Measurements from ENCODE around the gene APBA3.
"Not testable (repeated sequence)": the region's sequence is repeated elsewhere in the genome, so short reads cannot be mapped to it uniquely, and the experiment has no call there.

The APBA3 gene

GRCh38 chr19:3771000-3771905 lies 9.8 kb upstream of the APBA3 start:
- DNase-seq (ENCODE audit: low read depth in 2 of 2), result no peak

- DNase-seq (ENCODE audit: low read depth in 2 of 2), result no peak
These were observed 8.9 kb upstream of the APBA3 start for GRCh38 chr19:3770136-3770999.

GRCh38 chr19:3769494-3769893 lies 8.0 kb upstream of the APBA3 start:
- no peak for DNase-seq (ENCODE audit: low read depth in 2 of 2)

- no peak for DNase-seq (ENCODE audit: low read depth in 2 of 2)
These were observed 7.2 kb upstream of the APBA3 start for GRCh38 chr19:3768748-3769099.

- DNase-seq (ENCODE audit: low read depth in 2 of 2), result no peak
These were observed 6.7 kb upstream of the APBA3 start for GRCh38 chr19:3768015-3768747.

GRCh38 chr19:3767050-3767449 lies 5.6 kb upstream of the APBA3 start:
- DNase-seq (ENCODE audit: low read depth in 2 of 2), result no peak

- no peak for DNase-seq (ENCODE audit: low read depth in 2 of 2)
These were observed 5.0 kb upstream of the APBA3 start for GRCh38 chr19:3766520-3766919.

- not testable (repeated sequence) for DNase-seq (ENCODE audit: low read depth in 2 of 2)
These were observed 4.3 kb upstream of the APBA3 start for GRCh38 chr19:3765757-3766156.

- no peak for DNase-seq (ENCODE audit: low read depth in 2 of 2)
These were observed 3.6 kb upstream of the APBA3 start for GRCh38 chr19:3765121-3765520.

GRCh38 chr19:3762501-3763459 lies 1.3 kb upstream of the APBA3 start, which contains the start of gene MRPL54:
TSS of gene MRPL54 (plus strand) at chr19:3762682. CDS start at chr19:3762701, 19 bp downstream.
- peak; percentile 99 for DNase-seq (ENCODE audit: low read depth in 2 of 2)

GRCh38 chr19:3762130-3762473 lies 610 bp upstream of the APBA3 start:
- DNase-seq (ENCODE audit: low read depth in 2 of 2), result no peak

- DNase-seq (ENCODE audit: low read depth in 2 of 2), result no peak
These were observed 576 bp downstream of the APBA3 start for GRCh38 chr19:3760871-3761361.

GRCh38 chr19:3759482-3760254 lies 1.8 kb downstream of the APBA3 start:
- no peak for DNase-seq (ENCODE audit: low read depth in 2 of 2)

GRCh38 chr19:3758297-3758696 lies 3.2 kb downstream of the APBA3 start:
- DNase-seq (ENCODE audit: low read depth in 2 of 2), result not testable (repeated sequence)

- not testable (repeated sequence) for DNase-seq (ENCODE audit: low read depth in 2 of 2)
These were observed 3.8 kb downstream of the APBA3 start for GRCh38 chr19:3757705-3758104.

- no peak for DNase-seq (ENCODE audit: low read depth in 2 of 2)
These were observed 7.7 kb downstream of the APBA3 start for GRCh38 chr19:3753631-3754410.

- DNase-seq (ENCODE audit: low read depth in 2 of 2), result no peak
These were observed 9.0 kb downstream of the APBA3 start for GRCh38 chr19:3752492-3752891.

GRCh38 chr19:3751236-3751635 lies 10.3 kb downstream of the APBA3 start:
- DNase-seq (ENCODE audit: low read depth in 2 of 2), result no peak

- no peak for DNase-seq (ENCODE audit: low read depth in 2 of 2)
These were observed 11.3 kb downstream of the APBA3 start for GRCh38 chr19:3750211-3750610.

Data from stimulated activated CD8-positive, alpha-beta memory T cell treated with anti-CD3 and anti-CD28 coated beads, Interleukin-7, amount 100 ng/mL, for 1 hour (primary cell).